CD4-positive, alpha-beta T cell (primary cell): Measurements from ENCODE around the gene HEXD. TPM values are rescaled to one million over a fixed set of nuclear protein-coding genes. Genes with fewer than 3 reads are reported as not detected.

Experiments used
- ATAC-seq: fragments of 200-7000 bp; cut with Tn5 transposase; one replicate; pipeline ENCODE4 v1.10.0; 2022; ENCODE audit warnings: mild to moderate bottlenecking; ENCODE audit not compliant: poor library complexity
- CTCF ChIA-PET: fragments of 350-600 bp; sonication (Branson Sonifier 250); formaldehyde crosslinking; loops from one replicate; lab custom pipeline; 2021; ENCODE audit warnings: antibody characterized with exemption, inconsistent platforms; lab: Charles Lee
- POLR2A ChIA-PET: fragments of 350-600 bp; sonication (Branson Sonifier 250); formaldehyde crosslinking; loops from one replicate; lab custom pipeline; 2021; ENCODE audit warnings: antibody characterized with exemption, inconsistent platforms; lab: Charles Lee
- DNase-seq, 14 experiments: peaks; one replicate each; pipeline ENCODE4 v3.0.0-alpha.2; 2013 to 2020; ENCODE audit warnings: mixed read lengths in 2 of 14
- H3K27ac ChIP-seq, 2 donors: one replicate each; pipeline versions ENCODE4 v1.5.1 to v1.7.0; 2013; ENCODE audit warnings: low read length in 2 of 2, low read depth in 1 of 2, mild to moderate bottlenecking in 1 of 2
- H3K27me3 ChIP-seq, 2 experiments: 1 replicate in 1 of 2; 2 replicates in 1 of 2; pipeline versions ENCODE4 v1.6.1 to v1.7.0; 2013; ENCODE audit warnings: low read length in 2 of 2, control low read depth in 1 of 2, mild to moderate bottlenecking in 1 of 2, moderate library complexity in 1 of 2; ENCODE audit not compliant: insufficient read depth in 2 of 2, control insufficient read depth in 1 of 2
- H3K36me3 ChIP-seq: one replicate; pipeline ENCODE4 v1.6.1; 2013; ENCODE audit warnings: low read length, control low read depth; ENCODE audit not compliant: insufficient read depth
- H3K4me1 ChIP-seq: one replicate; pipeline ENCODE4 v1.6.1; 2013; ENCODE audit warnings: low read length, control low read depth; ENCODE audit not compliant: insufficient read depth
- H3K4me3 ChIP-seq: one replicate; pipeline ENCODE4 v1.5.1; 2013; ENCODE audit warnings: mild to moderate bottlenecking, low read length, moderate library complexity
- H3K9me3 ChIP-seq, 2 experiments: 1 replicate in 1 of 2; 2 replicates in 1 of 2; pipeline versions ENCODE4 v1.6.1 to v1.7.0; 2013; ENCODE audit warnings: low read length in 2 of 2, mild to moderate bottlenecking in 2 of 2, control low read depth in 1 of 2, moderate library complexity in 1 of 2; ENCODE audit not compliant: control insufficient read depth in 1 of 2, insufficient read depth in 1 of 2
- H3K27ac Mint-ChIP-seq: one replicate; pipeline ENCODE4 v1.8.0; 2020; ENCODE audit warnings: mixed read lengths
- H3K27me3 Mint-ChIP-seq: one replicate; pipeline ENCODE4 v1.8.0; 2021; ENCODE audit warnings: mixed read lengths
- H3K36me3 Mint-ChIP-seq: one replicate; pipeline ENCODE4 v1.8.0; 2021; ENCODE audit warnings: low read depth, mixed read lengths
- H3K4me1 Mint-ChIP-seq: one replicate; pipeline ENCODE4 v1.8.0; 2021; ENCODE audit warnings: low read depth, mixed read lengths
- H3K4me3 Mint-ChIP-seq: one replicate; pipeline ENCODE4 v1.8.0; 2020; ENCODE audit warnings: mild to moderate bottlenecking, mixed read lengths
- H3K9me3 Mint-ChIP-seq: one replicate; pipeline ENCODE4 v1.8.0; 2020; ENCODE audit warnings: mixed read lengths
- CTCF ChIP-seq: fragments of 200-600 bp; IDR thresholded peaks from one replicate; pipeline ENCODE4 v1.8.0; 2022; ENCODE audit warnings: antibody characterized with exemption, mild to moderate bottlenecking
- intact Hi-C, 2 experiments: fragments of 100-400 bp; cut with DNase I in 1 of 2; cut with micrococcal nuclease in 1 of 2; formaldehyde crosslinking; loops; one replicate each; pipeline versions ENCODE4 v1.15.1 to v1.9.0; 2023 to 2025; cut with DNase I, micrococcal nuclease
- total RNA-seq, 174 experiments: library from RNA in 2 of 174; stranded (reverse) in 2 of 174; gene quantifications; one replicate each; pipeline ENCODE4 v1.2.3 and lab custom pipeline; 2021 to 2026

The HEXD gene
- total RNA-seq, 2 experiments from 2014 or later = 27.8 to 31.2 TPM

GRCh38 chr17:82384051-82384729 lies 34.0 kb upstream of the HEXD start:
- ATAC-seq (no peak), DNase-seq (peak in 1 of 14 experiments; percentile 3)
- Mint-ChIP-seq H3K27me3 (peaks cover 19% of the 10 kb centered on the region), H3K36me3 (no peaks in the 10 kb centered on the region), H3K4me3 (no peak overlapping the region), H3K27ac (no peak overlapping the region), H3K4me1 (no peaks in the 10 kb centered on the region), H3K9me3 (no peaks in the 10 kb centered on the region)
- no peak overlapping the region for H3K27ac ChIP-seq
- H3K36me3 ChIP-seq = no peaks in the 10 kb centered on the region
- peaks cover 12% of the 10 kb centered on the region for H3K4me1 ChIP-seq
- ChIA-PET POLR2A (no interaction called here), CTCF (no interaction called here)
- intact Hi-C loops = no loop called here
- TF ChIP-seq CTCF = no peak
- peaks cover 0 to 5% of the 10 kb centered on the region in 2 experiments for H3K9me3 ChIP-seq
- H3K4me3 ChIP-seq = no peak overlapping the region
- peaks cover 20 to 21% of the 10 kb centered on the region in 2 experiments for H3K27me3 ChIP-seq

- Mint-ChIP-seq H3K4me1 (no peaks in the 10 kb centered on the region), H3K27me3 (peaks cover 17% of the 10 kb centered on the region), H3K9me3 (no peaks in the 10 kb centered on the region), H3K27ac (no peak overlapping the region), H3K36me3 (no peaks in the 10 kb centered on the region), H3K4me3 (no peak overlapping the region)
- no peak overlapping the region for H3K27ac ChIP-seq
- peak in 1 of 14 experiments; percentile 2 for DNase-seq
- no peak overlapping the region for H3K4me3 ChIP-seq
- peak; percentile 24 for ATAC-seq
- ChIA-PET POLR2A (no interaction called here), CTCF (no interaction called here)
- H3K4me1 ChIP-seq = peaks cover 12% of the 10 kb centered on the region
- intact Hi-C loops = no loop called here
- H3K36me3 ChIP-seq = no peaks in the 10 kb centered on the region
- peaks cover 0 to 5% of the 10 kb centered on the region in 2 experiments for H3K9me3 ChIP-seq
- peaks cover 18 to 20% of the 10 kb centered on the region in 2 experiments for H3K27me3 ChIP-seq
- no peak for TF ChIP-seq CTCF
These were observed 33.2 kb upstream of the HEXD start for GRCh38 chr17:82384730-82385481.

- Histone ChIP-seq H3K4me1 (peaks cover 12% of the 10 kb centered on the region), H3K36me3 (no peaks in the 10 kb centered on the region), H3K4me3 (no peak overlapping the region), H3K27me3 (peaks cover 17 to 20% of the 10 kb centered on the region in 2 experiments), H3K27ac (no peak overlapping the region), H3K9me3 (peaks cover 0 to 5% of the 10 kb centered on the region in 2 experiments)
- no peaks in the 10 kb centered on the region for H3K9me3 Mint-ChIP-seq
- ChIA-PET CTCF (no interaction called here), POLR2A (no interaction called here)
- H3K27me3 Mint-ChIP-seq = peaks cover 10% of the 10 kb centered on the region
- no peak for TF ChIP-seq CTCF
- no peak overlapping the region for H3K27ac Mint-ChIP-seq
- H3K36me3 Mint-ChIP-seq = no peaks in the 10 kb centered on the region
- no peak for ATAC-seq
- no peaks in the 10 kb centered on the region for H3K4me1 Mint-ChIP-seq
- peak in 1 of 14 experiments; percentile 4 for DNase-seq
- intact Hi-C loops = no loop called here
- no peak overlapping the region for H3K4me3 Mint-ChIP-seq
These were observed 32.4 kb upstream of the HEXD start for GRCh38 chr17:82385559-82386254.
